OCI-LY1 (cell line): ENCODE data around the gene DVL1.

Experiments used
- EZH2 ChIP-seq: fragments of 200-600 bp; sonication (generic), shearing (Covaris generic); IDR thresholded peaks from 2 replicates; pipeline ENCODE4 v1.8.0; 2017; ENCODE audit warnings: borderline replicate concordance, mixed run types, mild to moderate bottlenecking, antibody characterized with exemption, low read length, moderate library complexity, mixed read lengths
- TF ChIP-seq, protein P1 (sequence below): fragments of 200-600 bp; sonication (generic), shearing (Covaris generic); IDR thresholded peaks from 2 replicates; pipeline ENCODE4 v1.5.1; 2017; ENCODE audit warnings: mild to moderate bottlenecking, antibody characterized with exemption, low read length, moderate library complexity, mixed read lengths

DNA sequence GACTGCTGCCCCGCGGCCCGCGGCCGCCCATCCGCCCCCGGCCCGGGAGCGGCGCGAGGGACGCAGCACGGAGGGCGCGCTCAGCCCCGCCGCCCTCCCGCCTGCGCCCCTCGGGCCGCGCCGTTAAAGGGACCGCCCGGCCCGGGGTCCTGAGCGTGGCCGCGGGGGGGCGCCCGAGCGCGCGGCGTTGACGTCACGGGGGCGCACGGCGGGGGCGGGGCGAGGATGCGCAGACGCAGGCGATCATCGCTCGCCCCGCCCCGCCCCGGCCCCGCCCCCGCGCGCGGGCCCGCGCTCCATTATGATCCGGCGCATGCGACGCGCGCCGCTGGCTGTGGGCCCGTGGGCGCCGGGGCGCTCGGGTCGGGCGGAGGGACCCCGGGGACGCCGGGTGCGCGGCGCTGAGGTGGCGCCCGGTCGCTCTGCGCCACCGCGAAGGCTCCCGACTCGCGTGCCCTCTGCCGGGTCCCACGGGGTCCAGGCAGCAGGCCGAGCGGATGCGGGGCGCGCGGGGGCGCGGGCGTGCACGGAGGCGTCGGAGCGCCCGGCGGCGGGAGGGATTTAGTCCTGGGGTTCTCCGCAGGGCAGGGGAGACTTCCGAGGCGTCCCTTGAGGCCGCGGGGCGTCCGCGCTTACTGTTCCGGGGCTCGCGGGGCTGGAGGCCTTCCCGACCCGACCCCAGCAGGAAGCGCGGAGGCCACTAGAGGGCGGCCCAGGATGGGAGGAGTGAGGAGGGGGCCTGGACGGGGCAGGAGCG lies at the start of gene DVL1:
- TF ChIP-seq, protein P1, sequence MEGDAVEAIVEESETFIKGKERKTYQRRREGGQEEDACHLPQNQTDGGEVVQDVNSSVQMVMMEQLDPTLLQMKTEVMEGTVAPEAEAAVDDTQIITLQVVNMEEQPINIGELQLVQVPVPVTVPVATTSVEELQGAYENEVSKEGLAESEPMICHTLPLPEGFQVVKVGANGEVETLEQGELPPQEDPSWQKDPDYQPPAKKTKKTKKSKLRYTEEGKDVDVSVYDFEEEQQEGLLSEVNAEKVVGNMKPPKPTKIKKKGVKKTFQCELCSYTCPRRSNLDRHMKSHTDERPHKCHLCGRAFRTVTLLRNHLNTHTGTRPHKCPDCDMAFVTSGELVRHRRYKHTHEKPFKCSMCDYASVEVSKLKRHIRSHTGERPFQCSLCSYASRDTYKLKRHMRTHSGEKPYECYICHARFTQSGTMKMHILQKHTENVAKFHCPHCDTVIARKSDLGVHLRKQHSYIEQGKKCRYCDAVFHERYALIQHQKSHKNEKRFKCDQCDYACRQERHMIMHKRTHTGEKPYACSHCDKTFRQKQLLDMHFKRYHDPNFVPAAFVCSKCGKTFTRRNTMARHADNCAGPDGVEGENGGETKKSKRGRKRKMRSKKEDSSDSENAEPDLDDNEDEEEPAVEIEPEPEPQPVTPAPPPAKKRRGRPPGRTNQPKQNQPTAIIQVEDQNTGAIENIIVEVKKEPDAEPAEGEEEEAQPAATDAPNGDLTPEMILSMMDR: peak; percentile 51
- TF ChIP-seq EZH2: no peak
